MM.1S (cell line): Measurements from ENCODE around the gene PRICKLE1.

Experiments used
- DNase-seq: peaks from one replicate; pipeline ENCODE4 v3.0.0-alpha.2; 2015
- H2AFZ ChIP-seq: fragments of 300-600 bp; sonication (generic); 2 replicates; pipeline ENCODE4 v1.6.0; 2016; ENCODE audit warnings: antibody characterized with exemption, low read length
- H3F3A ChIP-seq: fragments of 300-600 bp; sonication (generic); 2 replicates; pipeline ENCODE4 v1.6.1; 2016; ENCODE audit warnings: mild to moderate bottlenecking, antibody characterized with exemption, low read length, moderate library complexity, mixed read lengths; ENCODE audit not compliant: insufficient read depth
- H3K27ac ChIP-seq: fragments of 300-600 bp; sonication (generic); 2 replicates; pipeline ENCODE4 v1.5.1; 2016; ENCODE audit warnings: mild to moderate bottlenecking, low read length
- H3K27me3 ChIP-seq: fragments of 300-600 bp; sonication (generic); replicated peaks from 2 replicates; pipeline ENCODE4 v1.6.0; 2016; ENCODE audit warnings: low read length; ENCODE audit not compliant: insufficient read depth
- H3K36me3 ChIP-seq: fragments of 300-600 bp; sonication (generic); replicated peaks from 2 replicates; pipeline ENCODE4 v1.6.1; 2016; ENCODE audit warnings: mild to moderate bottlenecking, low read length, mixed read lengths; ENCODE audit not compliant: insufficient read depth
- H3K4me1 ChIP-seq: fragments of 300-600 bp; sonication (generic); 2 replicates; pipeline ENCODE4 v1.6.1; 2016; ENCODE audit warnings: low read length, mixed read lengths
- H3K4me2 ChIP-seq: fragments of 300-600 bp; sonication (generic); 2 replicates; pipeline ENCODE4 v1.6.0; 2016; ENCODE audit warnings: low read depth, low read length
- H3K4me3 ChIP-seq: fragments of 300-600 bp; sonication (generic); 2 replicates; pipeline ENCODE4 v1.5.1; 2016; ENCODE audit warnings: low read length, mixed read lengths
- H3K79me2 ChIP-seq: fragments of 300-600 bp; sonication (generic); 2 replicates; pipeline ENCODE4 v1.6.1; 2016; ENCODE audit warnings: mixed run types, low read length, mixed read lengths
- H3K9ac ChIP-seq: fragments of 300-600 bp; sonication (generic); 2 replicates; pipeline ENCODE4 v1.6.1; 2016; ENCODE audit warnings: low read length, mixed read lengths
- H3K9me2 ChIP-seq: fragments of 300-600 bp; sonication (generic); replicated peaks from 2 replicates; pipeline ENCODE4 v1.6.1; 2016; ENCODE audit warnings: mild to moderate bottlenecking, low read length, mixed read lengths; ENCODE audit not compliant: insufficient read depth
- H3K9me3 ChIP-seq: fragments of 300-600 bp; sonication (generic); replicated peaks from 2 replicates; pipeline ENCODE4 v1.6.1; 2016; ENCODE audit warnings: mild to moderate bottlenecking, low read length, mixed read lengths; ENCODE audit not compliant: insufficient read depth
- H4K20me1 ChIP-seq: fragments of 300-600 bp; sonication (generic); 2 replicates; pipeline ENCODE4 v1.6.1; 2016; ENCODE audit warnings: mild to moderate bottlenecking, low read length, moderate library complexity, mixed read lengths; ENCODE audit not compliant: insufficient read depth
- EZH2 ChIP-seq: fragments of 300-600 bp; sonication (generic); optimal IDR thresholded peaks from 2 replicates; pipeline ENCODE3; 2017; ENCODE audit warnings: low read depth, mild to moderate bottlenecking, antibody characterized with exemption, low read length, mixed read lengths
- EZH2phosphoT487 ChIP-seq: fragments of 300-600 bp; sonication (generic); IDR thresholded peaks from 2 replicates; pipeline ENCODE4 v1.6.1; 2018; ENCODE audit warnings: antibody characterized with exemption, low read length
- TF ChIP-seq, protein P1 (sequence below): fragments of 300-600 bp; sonication (generic); IDR thresholded peaks from 2 replicates; pipeline ENCODE4 v1.5.1; 2016; ENCODE audit warnings: antibody characterized with exemption, low read length, mixed read lengths

The PRICKLE1 gene

DNA sequence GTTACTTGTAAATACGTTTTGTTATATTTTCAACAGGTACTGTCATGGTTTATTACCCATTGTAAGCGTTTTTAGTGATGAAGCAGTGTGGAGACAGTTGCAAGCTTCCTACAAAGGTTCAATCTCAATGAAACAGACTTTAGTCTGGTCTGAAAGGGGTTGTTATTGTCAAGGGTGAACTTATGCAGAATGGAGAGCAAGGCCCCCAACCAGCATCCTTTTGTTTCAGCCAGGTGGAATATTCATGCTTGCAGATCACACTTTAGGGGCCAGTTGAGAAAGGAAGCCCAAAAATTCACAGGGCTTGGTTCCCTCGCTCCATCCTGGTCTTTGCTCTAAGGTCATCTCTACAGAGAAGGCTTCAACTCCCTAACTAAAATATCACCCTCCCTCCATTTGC lies 103.7 kb downstream of the PRICKLE1 start:
- no peaks in the 10 kb centered on the region for H3K36me3 ChIP-seq
- H4K20me1 ChIP-seq = no peaks in the 10 kb centered on the region
- H3K27ac ChIP-seq = no peak overlapping the region
- H3K4me2 ChIP-seq = no peak overlapping the region
- H2AFZ ChIP-seq = no peak overlapping the region
- H3K27me3 ChIP-seq = no peaks in the 10 kb centered on the region
- no peaks in the 10 kb centered on the region for H3K9me2 ChIP-seq
- H3K4me3 ChIP-seq = no peak overlapping the region
- DNase-seq = no peak
- TF ChIP-seq EZH2 (no peak), EZH2phosphoT487 (no peak)
- TF ChIP-seq, protein P1, sequence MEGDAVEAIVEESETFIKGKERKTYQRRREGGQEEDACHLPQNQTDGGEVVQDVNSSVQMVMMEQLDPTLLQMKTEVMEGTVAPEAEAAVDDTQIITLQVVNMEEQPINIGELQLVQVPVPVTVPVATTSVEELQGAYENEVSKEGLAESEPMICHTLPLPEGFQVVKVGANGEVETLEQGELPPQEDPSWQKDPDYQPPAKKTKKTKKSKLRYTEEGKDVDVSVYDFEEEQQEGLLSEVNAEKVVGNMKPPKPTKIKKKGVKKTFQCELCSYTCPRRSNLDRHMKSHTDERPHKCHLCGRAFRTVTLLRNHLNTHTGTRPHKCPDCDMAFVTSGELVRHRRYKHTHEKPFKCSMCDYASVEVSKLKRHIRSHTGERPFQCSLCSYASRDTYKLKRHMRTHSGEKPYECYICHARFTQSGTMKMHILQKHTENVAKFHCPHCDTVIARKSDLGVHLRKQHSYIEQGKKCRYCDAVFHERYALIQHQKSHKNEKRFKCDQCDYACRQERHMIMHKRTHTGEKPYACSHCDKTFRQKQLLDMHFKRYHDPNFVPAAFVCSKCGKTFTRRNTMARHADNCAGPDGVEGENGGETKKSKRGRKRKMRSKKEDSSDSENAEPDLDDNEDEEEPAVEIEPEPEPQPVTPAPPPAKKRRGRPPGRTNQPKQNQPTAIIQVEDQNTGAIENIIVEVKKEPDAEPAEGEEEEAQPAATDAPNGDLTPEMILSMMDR = no peak
- no peak overlapping the region for H3K9ac ChIP-seq
- H3K79me2 ChIP-seq = no peaks in the 10 kb centered on the region
- H3K4me1 ChIP-seq = peaks cover 9% of the 10 kb centered on the region; the same call in 1 of the 2 replicates
- H3F3A ChIP-seq = peaks cover 6% of the 10 kb centered on the region
- H3K9me3 ChIP-seq = no peaks in the 10 kb centered on the region

DNA sequence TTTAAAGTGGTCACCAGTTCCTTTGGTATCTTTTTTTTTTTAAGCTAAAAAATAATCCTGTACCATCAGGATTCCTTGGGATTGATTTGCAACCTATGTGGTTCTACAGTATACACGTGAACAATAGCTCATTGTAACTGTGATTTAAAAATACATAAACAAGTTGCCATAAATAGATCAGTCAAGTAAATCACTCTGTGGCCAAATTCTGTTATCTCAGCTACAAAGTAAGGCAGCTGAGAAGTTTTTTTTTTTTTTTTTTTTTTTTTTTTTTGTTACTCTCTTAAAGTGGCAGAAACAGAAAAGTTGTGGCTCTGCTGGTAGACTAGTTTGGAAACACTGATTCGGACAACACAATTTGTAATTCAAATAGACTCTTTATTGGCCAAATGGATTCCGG lies 104.5 kb downstream of the PRICKLE1 start:
- H3K9ac ChIP-seq = no peak overlapping the region
- H3K27ac ChIP-seq = no peak overlapping the region
- H3K9me2 ChIP-seq = no peaks in the 10 kb centered on the region
- H3K4me1 ChIP-seq = peaks cover 9% of the 10 kb centered on the region; the same call in 1 of the 2 replicates
- H3K36me3 ChIP-seq = no peaks in the 10 kb centered on the region
- H3K4me2 ChIP-seq = peak overlapping the region; percentile 99
- TF ChIP-seq, protein P1 = no peak
- TF ChIP-seq EZH2phosphoT487 (no peak), EZH2 (no peak)
- no peaks in the 10 kb centered on the region for H3K79me2 ChIP-seq
- no peaks in the 10 kb centered on the region for H3K27me3 ChIP-seq
- peaks cover 6% of the 10 kb centered on the region for H3F3A ChIP-seq
- H3K4me3 ChIP-seq = peak overlapping the region; percentile 84; the same call in 1 of the 2 replicates
- H2AFZ ChIP-seq = peak overlapping the region; percentile 31; the same call in 1 of the 2 replicates
- peak; percentile 35 for DNase-seq
- H4K20me1 ChIP-seq = no peaks in the 10 kb centered on the region
- H3K9me3 ChIP-seq = no peaks in the 10 kb centered on the region

DNA sequence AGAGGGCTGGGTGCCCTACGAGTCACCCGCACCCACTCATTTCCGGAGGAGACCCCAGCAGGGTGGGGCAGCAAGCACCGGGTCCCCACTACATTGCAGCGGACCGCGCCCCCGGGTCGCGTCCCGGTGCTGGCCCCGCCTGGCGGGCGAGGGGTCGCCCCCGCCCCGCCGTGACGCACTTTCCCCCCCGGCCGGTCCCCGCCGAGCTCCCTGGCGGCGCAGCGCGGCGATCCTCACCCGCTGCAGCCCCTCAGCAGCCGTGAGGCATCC lies 106.1 kb downstream of the PRICKLE1 start:
- Histone ChIP-seq H3K27me3 (no peaks in the 10 kb centered on the region), H2AFZ (peak overlapping the region; percentile 31; the same call in 1 of the 2 replicates), H3K36me3 (no peaks in the 10 kb centered on the region), H3F3A (peaks cover 6% of the 10 kb centered on the region), H3K9me2 (no peaks in the 10 kb centered on the region), H3K4me3 (peak overlapping the region; percentile 84), H3K9me3 (no peaks in the 10 kb centered on the region), H3K4me2 (peak overlapping the region; percentile 99), H4K20me1 (no peaks in the 10 kb centered on the region), H3K79me2 (no peaks in the 10 kb centered on the region), H3K9ac (peak overlapping the region; percentile 49; the same call in 1 of the 2 replicates), H3K4me1 (peaks cover 9% of the 10 kb centered on the region; the same call in 1 of the 2 replicates), H3K27ac (no peak overlapping the region)
- no peak for DNase-seq
- TF ChIP-seq EZH2phosphoT487 (no peak), EZH2 (no peak)
- TF ChIP-seq, protein P1 = no peak
